Embryonic facial prominence (tissue), 1 donor: ENCODE measurements around the gene ZFR2.

Source experiments
- DNase-seq: peaks from one replicate; pipeline ENCODE4 v3.0.0-alpha.2; 2016; ENCODE audit errors: extremely low spot score

The ZFR2 gene

GRCh38 chr19:3788996-3789778 lies 79.7 kb downstream of the ZFR2 start:
- DNase-seq: no peak

- no peak for DNase-seq
Measured at GRCh38 chr19:3785938-3786824, 82.7 kb downstream of the ZFR2 start, which contains the start of gene MATK. MATK (minus strand) TSS chr19:3786381; CDS start chr19:3785135, 1,246 bp downstream.

- DNase-seq: no peak
Measured at GRCh38 chr19:3785451-3785937, 83.3 kb downstream of the ZFR2 start.

DNA sequence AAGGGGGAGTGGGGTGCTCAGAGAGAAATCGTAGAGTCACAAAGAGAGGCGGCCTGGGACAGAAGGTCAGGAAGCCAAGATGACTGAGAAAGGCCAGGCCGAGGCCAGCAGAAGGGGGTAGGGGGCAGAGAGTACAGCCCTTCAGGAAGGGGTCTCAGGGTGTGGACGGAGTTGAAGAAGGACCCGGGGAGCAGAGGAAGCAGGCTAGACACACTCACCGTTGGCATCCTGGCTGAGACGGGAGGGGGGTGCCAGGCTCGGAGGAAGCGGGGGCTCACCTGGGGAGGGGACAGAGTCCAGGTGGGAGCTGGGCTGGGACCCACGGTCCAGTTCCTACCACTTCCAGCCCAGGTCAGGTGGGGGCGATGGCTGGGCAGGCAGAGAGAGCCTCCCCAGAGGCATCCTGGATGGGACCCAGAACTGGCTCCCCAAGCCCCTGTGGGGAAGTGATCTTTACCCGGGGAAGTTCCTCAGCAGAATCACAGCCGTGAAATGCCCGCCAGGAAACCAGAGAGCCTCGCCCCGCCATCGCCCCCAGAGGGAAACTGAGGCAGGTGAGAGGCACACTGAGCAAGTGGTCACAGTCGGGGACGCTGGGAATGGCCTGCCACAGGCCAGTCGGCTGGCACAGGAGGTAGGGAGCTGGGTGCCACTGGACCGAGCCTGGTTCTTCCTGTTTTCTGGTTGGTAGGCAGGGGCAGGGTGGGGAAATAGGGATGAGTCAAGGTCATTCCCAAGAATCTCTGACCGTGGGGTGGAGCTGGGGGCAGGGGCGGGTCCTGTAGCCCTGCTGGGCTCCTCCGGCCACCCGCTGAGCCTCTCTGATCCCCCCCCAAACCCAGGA lies 84.0 kb downstream of the ZFR2 start:
- DNase-seq: no peak

GRCh38 chr19:3783660-3784584 lies 84.9 kb downstream of the ZFR2 start:
- DNase-seq: no peak

- DNase-seq: no peak
Measured at GRCh38 chr19:3782903-3783302, 85.9 kb downstream of the ZFR2 start.

DNA sequence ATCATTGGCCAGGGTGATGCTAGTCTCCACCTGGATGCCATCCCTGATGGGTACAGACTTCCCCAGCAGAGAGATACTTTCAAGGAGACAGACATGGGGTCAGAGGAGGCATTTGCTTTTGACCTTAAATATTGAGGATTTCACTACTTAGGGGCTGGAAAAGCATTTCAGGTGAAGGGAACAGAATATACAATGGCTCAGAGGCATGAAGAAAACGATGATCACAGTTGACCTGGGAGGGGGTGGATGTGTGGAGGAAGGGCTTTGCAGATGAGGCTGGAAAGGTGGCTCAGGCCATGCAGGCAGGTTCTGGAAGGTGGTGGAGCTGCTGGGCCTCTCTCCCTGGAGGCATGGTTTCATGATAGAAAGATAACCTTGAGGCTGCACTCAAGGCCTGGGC lies 86.5 kb downstream of the ZFR2 start:
- no peak for DNase-seq

- DNase-seq: no peak
Measured at GRCh38 chr19:3781603-3782002, 87.2 kb downstream of the ZFR2 start.

- no peak for DNase-seq
Measured at GRCh38 chr19:3780786-3781304, 88.0 kb downstream of the ZFR2 start.

GRCh38 chr19:3778899-3779723 lies 89.7 kb downstream of the ZFR2 start:
- no peak for DNase-seq

DNA sequence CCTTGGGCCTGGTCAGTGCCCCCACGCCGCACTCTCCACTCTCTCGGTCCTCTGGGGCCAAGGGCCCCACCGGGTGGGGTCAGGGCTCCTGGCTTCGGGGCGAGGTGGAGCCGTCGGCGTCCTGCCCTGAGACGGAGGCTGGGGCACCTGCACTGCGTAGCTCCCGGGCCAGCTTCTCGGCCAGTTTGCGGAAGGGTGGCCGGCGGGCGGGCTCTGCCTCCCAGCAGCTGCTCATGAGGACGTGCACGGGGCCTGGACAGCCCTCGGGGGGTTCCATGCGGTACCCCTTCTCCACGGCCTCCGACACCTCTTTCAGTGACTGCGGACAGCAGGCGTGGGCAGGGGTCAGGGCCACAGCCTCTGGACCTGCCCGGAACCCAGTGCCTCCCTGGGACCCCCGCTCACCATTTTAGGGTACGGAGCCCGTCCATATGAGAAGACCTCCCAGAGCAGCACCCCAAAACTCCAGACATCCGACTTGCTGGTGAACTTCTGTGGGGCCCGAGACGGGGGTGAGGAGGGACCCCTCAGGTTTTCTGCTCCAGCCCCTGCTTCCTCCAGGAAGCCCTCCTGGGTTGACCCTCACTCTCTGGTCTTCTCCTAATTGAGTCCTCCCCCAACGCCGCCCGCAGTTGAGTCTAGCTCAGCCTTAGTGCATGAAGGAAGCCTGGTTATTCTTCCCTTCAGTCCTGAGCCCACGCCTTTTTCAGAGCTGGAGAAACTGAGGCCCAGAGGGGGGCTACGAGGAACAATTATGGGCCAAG lies 90.6 kb downstream of the ZFR2 start:
- no peak for DNase-seq

DNA sequence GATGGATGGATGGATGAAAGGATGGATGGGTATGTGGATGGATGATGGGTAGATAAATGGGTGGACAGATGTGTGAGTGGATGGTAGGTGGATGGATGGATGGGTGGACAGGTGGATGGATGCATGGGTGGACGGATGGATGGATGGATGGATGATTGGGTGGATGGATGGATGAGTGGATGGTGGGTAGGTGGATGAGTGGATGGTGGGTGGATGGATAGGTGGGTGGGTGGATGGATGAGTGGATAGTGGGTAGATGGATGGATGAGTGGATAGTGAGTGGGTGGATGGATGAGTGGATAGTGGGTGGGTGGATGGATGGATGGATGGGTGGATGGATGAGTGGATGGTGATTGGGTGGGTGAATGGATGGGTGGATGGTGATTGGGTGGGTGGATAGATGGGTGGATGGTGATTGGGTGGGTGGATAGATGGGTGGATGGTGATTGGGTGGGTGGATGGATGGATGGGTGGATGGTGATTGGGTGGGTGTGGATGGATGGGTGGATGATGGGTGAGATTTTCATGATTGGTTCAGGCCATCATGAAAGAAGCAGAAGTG lies 92.3 kb downstream of the ZFR2 start:
- DNase-seq: no peak

- DNase-seq: no peak
Measured at GRCh38 chr19:3775831-3776230, 93.0 kb downstream of the ZFR2 start.

GRCh38 chr19:3775374-3775711 lies 93.5 kb downstream of the ZFR2 start:
- DNase-seq: no peak

GRCh38 chr19:3774621-3775373 lies 94.0 kb downstream of the ZFR2 start:
- no peak for DNase-seq

GRCh38 chr19:3773814-3774515 lies 94.9 kb downstream of the ZFR2 start:
- DNase-seq: no peak

DNA sequence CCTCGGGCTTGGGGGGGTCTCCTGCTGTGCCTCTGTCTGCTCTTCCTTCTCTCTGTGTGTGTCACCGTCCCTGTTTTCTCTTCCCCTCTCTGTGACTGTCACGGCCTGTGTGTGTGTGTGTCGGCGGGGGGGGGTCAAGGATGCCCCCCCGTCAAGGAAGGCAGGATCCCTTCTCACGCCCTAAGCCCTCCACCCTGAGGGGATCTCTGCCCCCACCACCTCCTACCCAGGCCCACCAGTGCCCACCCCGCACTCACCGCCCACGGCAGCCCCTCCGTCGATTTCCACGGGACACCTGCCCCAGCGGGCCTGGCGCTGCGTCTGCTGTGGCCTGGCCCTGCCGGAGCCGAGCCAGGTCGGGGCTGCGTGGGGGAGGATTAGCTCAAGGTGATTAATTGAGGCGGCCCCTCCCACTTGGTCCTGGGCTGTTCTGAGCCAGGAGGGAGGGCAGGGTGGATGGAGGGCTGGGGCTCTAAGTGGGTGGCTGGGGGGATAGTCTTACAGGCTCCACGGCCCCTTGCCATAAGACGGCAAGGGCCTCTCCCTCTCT lies 96.9 kb downstream of the ZFR2 start, which contains the start of gene RAX2:
Gene RAX2 (minus strand): TSS at position 323 of the 550 bp plus-strand sequence. CDS start 486 bp downstream, outside the sequence.
- no peak for DNase-seq
